GM12865 (cell line): ENCODE measurements around the gene FABP6.
A peak's percentile ranks its signal among the peaks of the same experiment; 100 is the strongest.

Experiments used
- DNase-seq: peaks from one replicate; pipeline ENCODE4 v3.0.0; 2010; ENCODE audit warnings: low read depth
- H3K4me3 ChIP-seq: 2 replicates; pipeline ENCODE4 v1.5.1; 2011; ENCODE audit warnings: mild to moderate bottlenecking, low read depth, low read length, control low read depth
- CTCF ChIP-seq: IDR thresholded peaks from 2 replicates; pipeline ENCODE4 v1.5.1; 2011; ENCODE audit warnings: low read length, control low read depth, low read depth, inconsistent platforms; ENCODE audit not compliant: insufficient read depth; ENCODE audit errors: missing control alignments

Gene FABP6

DNA sequence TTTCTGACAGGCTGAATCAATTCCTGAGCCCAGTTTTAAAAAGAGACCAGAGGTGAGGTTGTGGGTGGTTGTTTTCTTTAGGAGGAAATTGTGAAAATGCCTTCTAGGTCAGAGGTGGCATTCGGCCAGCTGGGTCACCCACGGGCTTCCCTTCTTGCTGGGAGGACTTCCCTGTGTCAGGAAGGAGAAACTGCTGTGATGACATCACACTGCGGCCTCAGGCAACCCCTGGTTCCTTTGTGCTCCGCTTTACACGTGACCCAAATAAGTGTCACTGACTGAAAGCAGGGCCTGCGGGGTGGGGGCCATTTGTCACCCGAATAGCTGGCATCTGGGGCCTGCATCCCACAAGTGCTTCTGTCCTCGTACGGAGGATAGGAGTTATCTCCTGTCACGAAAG, 39.7 kb downstream of the FABP6 start:
- no peak for TF ChIP-seq CTCF
- no peak overlapping the region for H3K4me3 ChIP-seq
- no peak for DNase-seq

GRCh38 chr5:160270704-160271103, 41.4 kb downstream of the FABP6 start:
- TF ChIP-seq CTCF, result no peak
- no peak for DNase-seq
- no peak overlapping the region for H3K4me3 ChIP-seq

- H3K4me3 ChIP-seq, result no peak overlapping the region
- DNase-seq, result peak; percentile 60
- TF ChIP-seq CTCF, result no peak
These were observed 42.1 kb downstream of the FABP6 start for GRCh38 chr5:160271396-160271795.

GRCh38 chr5:160271836-160272235, 42.5 kb downstream of the FABP6 start:
- H3K4me3 ChIP-seq, result no peak overlapping the region
- no peak for DNase-seq
- no peak for TF ChIP-seq CTCF

DNA sequence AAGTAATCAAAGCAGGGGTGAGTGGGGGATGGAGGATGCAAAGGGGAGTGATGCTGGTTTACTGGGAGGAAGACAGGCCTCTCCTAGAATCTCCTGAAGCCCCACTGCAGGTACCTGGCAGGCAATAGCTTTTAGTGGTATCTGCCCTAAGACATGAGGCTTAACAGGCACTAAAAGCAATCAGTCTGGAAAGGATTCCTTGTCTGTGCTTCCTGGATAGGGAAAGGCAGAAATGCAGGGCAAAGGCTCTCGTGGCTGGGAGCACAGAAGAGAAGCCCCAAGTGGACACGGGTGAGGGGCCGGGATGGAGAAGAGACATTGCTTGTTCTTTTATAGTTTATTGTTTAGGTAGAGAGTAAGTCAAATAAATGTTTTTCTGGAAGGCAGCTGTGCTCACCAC, 43.0 kb downstream of the FABP6 start:
- no peak overlapping the region for H3K4me3 ChIP-seq
- no peak for DNase-seq
- no peak for TF ChIP-seq CTCF

- no peak for TF ChIP-seq CTCF
- no peak for DNase-seq
- no peak overlapping the region for H3K4me3 ChIP-seq
These were observed 43.6 kb downstream of the FABP6 start for GRCh38 chr5:160272889-160273288.

- H3K4me3 ChIP-seq, result no peak overlapping the region
- TF ChIP-seq CTCF, result no peak
- peak; percentile 27 for DNase-seq
These were observed 45.2 kb downstream of the FABP6 start for GRCh38 chr5:160274483-160274931.
